Measurements from ENCODE around the gene MT2A.

DNA sequence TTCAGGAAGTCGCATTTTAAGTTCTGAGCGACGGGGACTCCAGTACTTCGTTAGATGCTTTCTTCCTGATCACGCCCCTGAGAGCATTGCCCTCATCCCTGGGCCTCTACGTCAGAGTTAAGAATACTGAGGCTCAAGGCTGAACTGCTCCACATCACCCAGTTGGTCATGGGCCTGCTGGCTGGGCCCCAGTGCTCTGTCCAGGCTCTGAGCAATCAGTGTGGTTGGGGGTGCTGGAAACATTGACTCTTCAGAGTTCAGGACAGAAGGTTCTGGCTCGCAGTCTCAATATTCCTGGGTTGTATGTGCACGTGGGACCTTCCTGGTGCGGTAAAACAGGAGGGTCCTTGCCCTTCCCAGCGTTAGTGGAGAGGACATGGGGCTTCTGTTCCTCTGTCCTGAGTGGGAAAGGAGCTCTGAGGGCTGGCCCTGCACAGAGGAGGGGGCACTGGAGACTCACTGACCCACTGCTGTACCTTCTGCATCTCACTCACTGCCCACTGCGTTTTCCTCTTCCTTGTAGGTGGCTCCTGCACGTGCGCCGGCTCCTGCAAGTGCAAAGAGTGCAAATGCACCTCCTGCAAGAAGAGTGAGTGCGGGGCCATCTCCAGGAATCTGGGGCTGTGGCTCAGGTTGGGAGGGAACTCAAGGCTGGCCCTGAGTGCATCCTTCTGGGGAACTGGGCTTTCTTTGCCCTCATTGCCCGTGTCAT, 17.7 kb downstream of the MT2A start:
- TF ChIP-seq CTCF (IDR thresholded peaks at IDR 0.05) (no peak), POLR2A (IDR thresholded peaks at IDR 0.05) (peak; percentile 10 to 38)
